Kidney (tissue), 14 donors: ENCODE data around the gene ARHGEF7. TPM values are rescaled to one million over a fixed set of nuclear protein-coding genes. Genes with fewer than 3 reads are reported as not detected.

Experiments
- DNase-seq, 5 donors: peaks; one replicate each; pipeline ENCODE4 v3.0.0-alpha.2; 2013 to 2020
- FAIRE-seq: peaks from 2 replicates; lab custom pipeline; 2012; peaks lifted over from hg19 to GRCh38; lab: Jason Lieb, UNC
- H3K27ac ChIP-seq, 2 donors: one replicate each; pipeline ENCODE4 v1.7.0; 2013; ENCODE audit warnings: low read depth in 2 of 2, low read length in 2 of 2, inconsistent platforms in 1 of 2
- H3K27me3 ChIP-seq: one replicate; pipeline ENCODE4 v1.7.1; 2013; ENCODE audit warnings: low read length, inconsistent platforms; ENCODE audit not compliant: control insufficient read depth, insufficient read depth
- H3K36me3 ChIP-seq, 3 donors: one replicate each; pipeline versions ENCODE4 v1.7.0 to v1.7.1; 2013; ENCODE audit warnings: low read length in 3 of 3, control low read depth in 1 of 3, inconsistent platforms in 1 of 3; ENCODE audit not compliant: insufficient read depth in 3 of 3, control insufficient read depth in 2 of 3
- H3K4me1 ChIP-seq, 3 donors: one replicate each; pipeline versions ENCODE4 v1.7.0 to v1.7.1; 2013; ENCODE audit warnings: low read length in 3 of 3, inconsistent platforms in 1 of 3, low read depth in 1 of 3; ENCODE audit not compliant: control insufficient read depth in 2 of 3, insufficient read depth in 2 of 3
- H3K4me3 ChIP-seq, 3 donors: one replicate each; pipeline versions ENCODE4 v1.7.0 to v1.8.1; 2013; ENCODE audit warnings: low read length in 3 of 3, control low read depth in 1 of 3, inconsistent platforms in 1 of 3
- H3K9ac ChIP-seq, 3 donors: one replicate each; pipeline versions ENCODE4 v1.7.0 to v1.7.1; 2013; ENCODE audit warnings: low read length in 3 of 3, control low read depth in 1 of 3, inconsistent platforms in 1 of 3
- H3K9me3 ChIP-seq, 3 donors: one replicate each; pipeline versions ENCODE4 v1.7.0 to v1.7.1; 2013; ENCODE audit warnings: low read length in 3 of 3, control low read depth in 1 of 3, inconsistent platforms in 1 of 3; ENCODE audit not compliant: control insufficient read depth in 2 of 3, insufficient read depth in 1 of 3
- intact Hi-C: fragments of 100-400 bp; cut with DNase I; formaldehyde crosslinking; loops from one replicate; pipeline ENCODE4 v1.11.1; 2022
- polyA plus RNA-seq: library from polyadenylated mRNA; stranded (reverse); fragments of 350-450 nt; fragmentation: Illumina TruSeq; extraction: RNeasy Lipid Tissue Mini Kit (QIAGEN cat#74804); gene quantifications from one replicate; pipeline ENCODE4 v1.2.3, GENCODE V29; 2014; ENCODE audit warnings: low read depth, low replicate concordance; ENCODE audit not compliant: insufficient read depth
- total RNA-seq: library from RNA; stranded (reverse); fragmentation: NEBNext Ultra II Directional; extraction: Animal tissue kit (Norgen Biotek cat#: 25700); gene quantifications from one replicate; pipeline ENCODE4 v1.2.1, GENCODE V29; 2021
- TF ChIP-seq, protein P1 (sequence below): IDR thresholded peaks from 3 replicates; pipeline ENCODE4 v1.5.1; 2012; ENCODE audit warnings: mild to moderate bottlenecking, moderate library complexity, borderline replicate concordance; ENCODE audit not compliant: insufficient read depth; ENCODE audit errors: extremely low read depth
- donor health status: control.
- donor health status: control.
- donor health status: control.
- donor health status: control.
- donor health status: control.
- donor health status: DM: yes; HTN: yes; CAD: no.
- donor health status: Normal renal cell carcinoma (clear cell type).

Gene ARHGEF7
- total and polyA plus RNA-seq, 2 donors from 2014 or later = 17.9 to 56.4 TPM

DNA sequence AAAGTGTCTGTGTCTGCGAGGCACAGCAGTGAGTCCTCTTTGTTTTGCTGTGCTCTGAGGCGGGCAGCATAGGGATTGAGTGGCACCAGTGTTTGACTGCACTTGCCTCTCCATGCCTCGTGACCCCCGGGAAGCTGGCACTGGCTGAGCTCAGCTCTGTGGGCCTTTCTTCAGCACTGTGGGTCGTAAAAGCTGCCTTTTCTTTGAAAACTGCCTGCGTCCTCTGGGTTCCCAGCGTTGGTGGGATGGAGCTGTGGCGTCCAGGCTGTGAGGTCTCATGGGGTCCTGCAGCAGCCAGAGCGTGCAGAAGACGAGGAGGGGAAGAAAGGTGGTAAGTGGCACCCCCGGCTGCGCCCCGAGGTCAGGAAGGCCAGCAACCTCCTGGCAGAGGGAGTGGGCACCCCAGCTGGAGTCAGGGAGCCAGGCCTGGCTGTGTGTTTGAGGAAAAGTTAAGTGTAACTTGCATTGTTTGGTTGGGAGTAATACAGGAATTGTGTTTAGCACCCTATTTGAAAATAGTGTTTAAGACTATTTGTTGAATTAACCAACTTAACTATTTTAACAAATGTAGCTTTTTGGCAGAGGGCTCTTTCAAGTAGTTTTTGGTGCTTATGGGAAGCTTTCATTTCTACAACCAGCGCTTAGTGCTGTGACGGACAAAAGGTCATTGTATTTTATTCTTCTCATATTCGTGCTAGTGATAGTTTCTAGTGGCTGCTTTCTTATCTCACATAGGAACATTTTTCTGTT lies 126.1 kb downstream of the ARHGEF7 start:
- Histone ChIP-seq H3K9me3 (no peaks in the 10 kb centered on the region), H3K4me1 (no peaks in the 10 kb centered on the region), H3K27ac (no peak overlapping the region), H3K9ac (no peak overlapping the region), H3K36me3 (peaks cover 0 to 11% (median 5%) of the 10 kb centered on the region in 3 donors), H3K4me3 (no peak overlapping the region), H3K27me3 (no peaks in the 10 kb centered on the region)
- DNase-seq (peak in 2 of 5 donors; percentile 30 to 64), FAIRE-seq (no peak)
- intact Hi-C loops = no loop called here
- TF ChIP-seq, protein P1, sequence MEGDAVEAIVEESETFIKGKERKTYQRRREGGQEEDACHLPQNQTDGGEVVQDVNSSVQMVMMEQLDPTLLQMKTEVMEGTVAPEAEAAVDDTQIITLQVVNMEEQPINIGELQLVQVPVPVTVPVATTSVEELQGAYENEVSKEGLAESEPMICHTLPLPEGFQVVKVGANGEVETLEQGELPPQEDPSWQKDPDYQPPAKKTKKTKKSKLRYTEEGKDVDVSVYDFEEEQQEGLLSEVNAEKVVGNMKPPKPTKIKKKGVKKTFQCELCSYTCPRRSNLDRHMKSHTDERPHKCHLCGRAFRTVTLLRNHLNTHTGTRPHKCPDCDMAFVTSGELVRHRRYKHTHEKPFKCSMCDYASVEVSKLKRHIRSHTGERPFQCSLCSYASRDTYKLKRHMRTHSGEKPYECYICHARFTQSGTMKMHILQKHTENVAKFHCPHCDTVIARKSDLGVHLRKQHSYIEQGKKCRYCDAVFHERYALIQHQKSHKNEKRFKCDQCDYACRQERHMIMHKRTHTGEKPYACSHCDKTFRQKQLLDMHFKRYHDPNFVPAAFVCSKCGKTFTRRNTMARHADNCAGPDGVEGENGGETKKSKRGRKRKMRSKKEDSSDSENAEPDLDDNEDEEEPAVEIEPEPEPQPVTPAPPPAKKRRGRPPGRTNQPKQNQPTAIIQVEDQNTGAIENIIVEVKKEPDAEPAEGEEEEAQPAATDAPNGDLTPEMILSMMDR = no peak

DNA sequence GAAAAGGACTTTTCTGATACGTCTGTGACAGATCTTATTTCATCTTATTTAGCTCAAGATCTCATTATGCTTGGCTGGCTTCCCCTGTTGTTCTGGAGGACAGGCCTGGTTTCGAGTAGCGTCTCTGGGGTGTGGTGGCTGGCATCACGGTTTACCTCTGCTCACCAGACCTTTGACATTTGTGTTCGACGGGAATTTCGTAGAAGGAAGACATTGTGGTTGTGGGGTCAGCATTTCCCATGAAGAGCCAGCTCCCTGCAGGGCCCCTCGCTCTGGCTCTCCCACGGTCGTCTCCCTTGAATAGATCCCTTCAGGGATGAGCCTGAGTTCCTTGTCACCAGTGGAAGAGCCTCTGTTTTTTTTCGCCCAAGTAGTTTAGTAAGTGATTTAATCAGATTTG lies 126.8 kb downstream of the ARHGEF7 start:
- H3K27ac ChIP-seq = no peak overlapping the region
- H3K4me3 ChIP-seq = no peak overlapping the region
- TF ChIP-seq, protein P1 = no peak
- H3K9ac ChIP-seq = no peak overlapping the region
- H3K27me3 ChIP-seq = no peaks in the 10 kb centered on the region
- DNase-seq (no peak), FAIRE-seq (no peak)
- H3K36me3 ChIP-seq = peaks cover 0 to 11% (median 5%) of the 10 kb centered on the region in 3 donors
- intact Hi-C loops = no loop called here
- no peaks in the 10 kb centered on the region for H3K9me3 ChIP-seq
- no peaks in the 10 kb centered on the region for H3K4me1 ChIP-seq

DNA sequence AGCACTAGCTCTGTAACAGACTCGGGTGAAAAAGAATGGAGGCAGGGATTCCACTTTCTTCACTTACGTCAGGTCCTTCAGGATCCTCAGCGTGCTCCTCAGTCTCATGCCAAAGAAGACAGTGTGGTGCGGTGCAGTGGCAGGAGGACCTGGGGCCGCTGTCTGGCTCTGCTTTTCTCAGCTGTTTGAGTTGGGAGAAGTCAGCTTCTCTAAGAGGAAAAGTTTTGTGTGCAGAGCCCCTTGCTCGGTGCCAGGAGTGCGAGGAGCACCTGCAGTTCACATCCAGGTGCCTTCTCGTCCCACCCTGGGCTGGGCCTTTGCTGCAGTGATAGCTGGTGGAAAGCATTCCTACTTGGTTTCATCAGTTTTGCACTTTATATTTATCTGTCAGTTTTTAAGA lies 127.5 kb downstream of the ARHGEF7 start:
- H3K4me1 ChIP-seq = no peaks in the 10 kb centered on the region
- H3K27me3 ChIP-seq = no peaks in the 10 kb centered on the region
- intact Hi-C loops = no loop called here
- TF ChIP-seq, protein P1 = no peak
- no peak overlapping the region for H3K4me3 ChIP-seq
- no peaks in the 10 kb centered on the region for H3K9me3 ChIP-seq
- no peak overlapping the region for H3K9ac ChIP-seq
- no peak for DNase-seq
- peaks cover 0 to 11% (median 5%) of the 10 kb centered on the region in 3 donors for H3K36me3 ChIP-seq
- no peak for FAIRE-seq
- H3K27ac ChIP-seq = no peak overlapping the region
